ENCODE data around the gene PDE4B. TPM values are rescaled to one million over a fixed set of nuclear protein-coding genes. Genes with fewer than 3 reads are reported as not detected.

Gene PDE4B
- total RNA-seq (2014; rRNA removed; shearing (Covaris generic)) = 3.1 and 3.6 TPM in 2 replicates
- total RNA-seq (2022) = 2.4 and 3.6 TPM in 2 replicates
- Bru-seq, nascent RNA = percentile 38 among the genes with signal in this experiment
- BruChase-seq, experiment 1, labeled RNA remaining after a 6-hour chase = percentile 17 among the genes with signal in this experiment
- percentile 20 among the genes with signal in this experiment for BruChase-seq, experiment 2, labeled RNA remaining after a 2-hour chase
- long read RNA-seq, partial matches to known transcripts = 1 of 8 reads
- long read RNA-seq, other reads (novel, unspliced or antisense) = 3 of 8 reads

- no peaks in the 10 kb centered on the region for H3K9me2 ChIP-seq (ENCODE audit: insufficient read depth, low read length)
- DNase-seq (ENCODE audit: low spot score) = no peak
- no peaks in the 10 kb centered on the region for H3K79me2 ChIP-seq (ENCODE audit: insufficient read depth, low read depth, low read length)
- no peaks in the 10 kb centered on the region for H3K4me1 ChIP-seq (ENCODE audit: insufficient read depth, low read length, poor library complexity, severe bottlenecking)
- no peaks in the 10 kb centered on the region for H3K9me3 ChIP-seq (ENCODE audit: low read length)
- H3K36me3 ChIP-seq (ENCODE audit: insufficient read depth, low read length) = no peaks in the 10 kb centered on the region
- H4K20me1 ChIP-seq (ENCODE audit: insufficient read depth, low read length) = no peaks in the 10 kb centered on the region
- no TSS peak for BruUV-seq (replicated peaks)
- no peak within 1 kb of the TSS for H3K4me3 ChIP-seq (ENCODE audit: low read depth, low read length, poor library complexity, severe bottlenecking)
- CTCF ChIA-PET (ENCODE audit: unreplicated experiment) = no interaction called here
- no peak for TF ChIP-seq EZH2phosphoT487 (IDR thresholded peaks at IDR 0.05; ENCODE audit: borderline replicate concordance, low read depth, low read length)
- TF ChIP-seq CTCF (conservative IDR thresholded peaks at IDR 0.05; ENCODE audit: low read length) = no peak
- intact Hi-C loops (cut with micrococcal nuclease; ENCODE audit: unreplicated experiment) = no loop called here
- no peak within 1 kb of the TSS for H2AFZ ChIP-seq (ENCODE audit: low read length)
- H3K4me2 ChIP-seq (ENCODE audit: low read length) = no peak within 1 kb of the TSS
- POLR2A ChIA-PET = no interaction called here
- H3K27ac ChIP-seq (ENCODE audit: low read depth, low read length, poor library complexity, severe bottlenecking) = no peak within 1 kb of the TSS
Measured at GRCh38 chr1:65792669-65793358, at the start of gene PDE4B. TSS of gene PDE4B (plus strand) at chr1:65792895.

- Histone ChIP-seq H3K4me2 (ENCODE audit: low read length) (no peak overlapping the region), H3K9me2 (ENCODE audit: insufficient read depth, low read length) (no peaks in the 10 kb centered on the region), H3K27ac (ENCODE audit: low read depth, low read length, poor library complexity, severe bottlenecking) (no peak overlapping the region), H4K20me1 (ENCODE audit: insufficient read depth, low read length) (no peaks in the 10 kb centered on the region), H3K4me3 (ENCODE audit: low read depth, low read length, poor library complexity, severe bottlenecking) (no peak overlapping the region), H2AFZ (ENCODE audit: low read length) (no peak overlapping the region), H3K4me1 (ENCODE audit: insufficient read depth, low read length, poor library complexity, severe bottlenecking) (no peaks in the 10 kb centered on the region), H3K9me3 (ENCODE audit: low read length) (no peaks in the 10 kb centered on the region), H3K36me3 (ENCODE audit: insufficient read depth, low read length) (no peaks in the 10 kb centered on the region), H3K79me2 (ENCODE audit: insufficient read depth, low read depth, low read length) (no peaks in the 10 kb centered on the region)
- DNase-seq (ENCODE audit: low spot score) = no peak
- no TSS peak for BruUV-seq (replicated peaks)
- ChIA-PET POLR2A (interaction anchor here (0.7 kb wide), 1 partner anchor 228 kb away, joined by 3 read pairs; no protein-coding TSS in a partner anchor), CTCF (ENCODE audit: unreplicated experiment) (no interaction called here)
- TF ChIP-seq CTCF (conservative IDR thresholded peaks at IDR 0.05; ENCODE audit: low read length) (no peak), EZH2phosphoT487 (IDR thresholded peaks at IDR 0.05; ENCODE audit: borderline replicate concordance, low read depth, low read length) (no peak)
- intact Hi-C loops (cut with micrococcal nuclease; ENCODE audit: unreplicated experiment) = no loop called here
Measured at GRCh38 chr1:65744731-65745130, 48.0 kb upstream of the PDE4B start.

GRCh38 chr1:65751961-65752360 is 40.7 kb upstream of the PDE4B start:
- no peak overlapping the region for H3K4me3 ChIP-seq (ENCODE audit: low read depth, low read length, poor library complexity, severe bottlenecking)
- H2AFZ ChIP-seq (ENCODE audit: low read length) = no peak overlapping the region
- H3K79me2 ChIP-seq (ENCODE audit: insufficient read depth, low read depth, low read length) = no peaks in the 10 kb centered on the region
- ChIA-PET CTCF (ENCODE audit: unreplicated experiment) (no interaction called here), POLR2A (no interaction called here)
- intact Hi-C loops (cut with micrococcal nuclease; ENCODE audit: unreplicated experiment) = no loop called here
- no peak overlapping the region for H3K4me2 ChIP-seq (ENCODE audit: low read length)
- no peaks in the 10 kb centered on the region for H3K36me3 ChIP-seq (ENCODE audit: insufficient read depth, low read length)
- H4K20me1 ChIP-seq (ENCODE audit: insufficient read depth, low read length) = no peaks in the 10 kb centered on the region
- no peak overlapping the region for H3K27ac ChIP-seq (ENCODE audit: low read depth, low read length, poor library complexity, severe bottlenecking)
- no peaks in the 10 kb centered on the region for H3K9me3 ChIP-seq (ENCODE audit: low read length)
- H3K9me2 ChIP-seq (ENCODE audit: insufficient read depth, low read length) = no peaks in the 10 kb centered on the region
- H3K4me1 ChIP-seq (ENCODE audit: insufficient read depth, low read length, poor library complexity, severe bottlenecking) = no peaks in the 10 kb centered on the region
- no peak for TF ChIP-seq EZH2phosphoT487 (IDR thresholded peaks at IDR 0.05; ENCODE audit: borderline replicate concordance, low read depth, low read length)
- no peak for TF ChIP-seq CTCF (conservative IDR thresholded peaks at IDR 0.05; ENCODE audit: low read length)
- DNase-seq (ENCODE audit: low spot score) = no peak
- BruUV-seq (replicated peaks) = no TSS peak
